ENCODE measurements around the gene NFATC1. TPM values are rescaled to one million over a fixed set of nuclear protein-coding genes. Genes with fewer than 3 reads are reported as not detected.

NFATC1 gene
- total and polyA plus RNA-seq, 2 donors: 5.4 to 23.8 TPM

DNA sequence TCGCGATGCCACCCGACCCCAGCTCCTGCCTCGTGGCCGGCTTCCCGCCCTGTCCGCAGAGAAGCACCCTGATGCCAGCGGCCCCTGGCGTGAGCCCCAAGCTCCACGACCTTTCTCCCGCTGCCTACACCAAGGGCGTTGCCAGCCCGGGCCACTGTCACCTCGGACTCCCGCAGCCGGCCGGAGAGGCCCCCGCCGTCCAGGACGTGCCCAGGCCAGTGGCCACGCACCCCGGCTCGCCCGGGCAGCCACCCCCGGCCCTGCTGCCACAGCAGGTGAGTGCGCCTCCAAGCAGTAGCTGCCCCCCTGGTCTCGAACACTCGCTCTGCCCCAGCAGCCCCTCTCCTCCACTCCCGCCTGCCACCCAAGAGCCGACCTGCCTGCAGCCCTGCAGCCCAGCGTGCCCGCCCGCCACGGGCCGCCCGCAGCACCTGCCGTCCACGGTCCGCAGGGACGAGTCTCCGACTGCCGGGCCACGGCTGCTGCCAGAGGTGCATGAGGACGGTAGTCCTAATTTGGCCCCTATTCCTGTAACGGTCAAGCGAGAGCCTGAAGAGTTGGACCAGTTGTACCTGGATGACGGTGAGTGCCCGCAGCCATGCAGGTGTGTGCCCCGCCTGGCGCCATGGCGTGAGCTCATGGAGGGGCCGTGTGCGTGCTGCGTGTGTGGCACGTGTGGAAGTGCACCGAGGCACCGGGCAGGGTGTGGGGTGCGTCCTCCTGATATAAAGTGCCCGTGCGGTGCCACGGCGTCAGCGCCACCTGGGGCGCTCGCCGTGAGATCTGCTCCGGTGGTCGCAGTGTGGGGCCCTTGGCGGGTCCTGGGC is 90.8 kb downstream of the NFATC1 start:
- H3K4me3 ChIP-seq (ENCODE audit: low read length in 2 of 2): no peak overlapping the region
- no peaks in the 10 kb centered on the region for H3K27me3 ChIP-seq (ENCODE audit: control insufficient read depth in 2 of 2, insufficient read depth in 1 of 2, low read length in 1 of 2)
- no peak for DNase-seq (ENCODE audit: low read depth in 6 of 9, low spot score in 9 of 9)
- H3K4me1 ChIP-seq (ENCODE audit: control insufficient read depth in 2 of 2, insufficient read depth in 2 of 2, low read length in 2 of 2): peaks cover 0 to 7% of the 10 kb centered on the region in 2 donors
- peaks cover 2 to 38% of the 10 kb centered on the region in 2 donors for H3K36me3 ChIP-seq (ENCODE audit: control insufficient read depth in 2 of 2, insufficient read depth in 2 of 2, low read length in 1 of 2)
- no peak overlapping the region for H3K27ac ChIP-seq (ENCODE audit: low read depth in 1 of 2, low read length in 1 of 2)
- WGBS: 97% methylated on average over 69 of the region's 69 CpGs
- no peaks in the 10 kb centered on the region for H3K9me3 ChIP-seq (ENCODE audit: control insufficient read depth in 2 of 2, insufficient read depth in 1 of 2, low read length in 1 of 2)

DNA sequence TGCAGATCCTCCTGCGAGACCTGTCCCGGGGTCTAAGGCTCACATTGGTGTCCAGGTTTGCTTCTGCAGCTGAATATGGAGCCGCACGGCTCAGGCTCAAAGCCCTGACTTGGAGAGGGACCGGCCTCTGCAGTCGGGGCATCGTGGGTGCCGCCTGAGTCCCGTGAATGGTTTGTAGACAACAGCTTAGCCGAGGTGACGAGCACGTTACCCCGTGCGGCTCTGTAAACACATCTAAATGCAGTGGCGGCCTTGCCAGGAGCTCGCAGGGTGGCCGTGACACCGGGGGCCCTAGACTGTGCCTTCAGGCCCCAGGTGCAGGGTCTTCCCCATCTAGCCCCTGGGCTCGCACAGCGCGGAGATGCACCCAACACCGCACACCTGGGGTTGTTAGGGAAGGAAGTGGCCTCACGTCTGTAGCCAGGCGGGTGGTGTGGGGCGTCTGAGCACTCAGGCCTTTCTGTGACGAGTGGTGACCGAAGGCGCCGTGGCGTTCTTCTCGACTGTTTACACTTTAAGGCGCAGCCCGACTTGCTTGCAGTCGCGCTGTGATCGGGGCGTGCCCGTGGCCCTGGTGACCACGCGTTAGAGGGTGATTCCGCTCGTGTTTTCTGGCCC is 91.6 kb downstream of the NFATC1 start:
- peaks cover 2 to 38% of the 10 kb centered on the region in 2 donors for H3K36me3 ChIP-seq (ENCODE audit: control insufficient read depth in 2 of 2, insufficient read depth in 2 of 2, low read length in 1 of 2)
- no peak overlapping the region for H3K27ac ChIP-seq (ENCODE audit: low read depth in 1 of 2, low read length in 1 of 2)
- H3K4me3 ChIP-seq (ENCODE audit: low read length in 2 of 2): no peak overlapping the region
- no peak for DNase-seq (ENCODE audit: low read depth in 6 of 9, low spot score in 9 of 9)
- H3K27me3 ChIP-seq (ENCODE audit: control insufficient read depth in 2 of 2, insufficient read depth in 1 of 2, low read length in 1 of 2): no peaks in the 10 kb centered on the region
- WGBS: 96% methylated on average over 42 of the region's 42 CpGs
- no peaks in the 10 kb centered on the region for H3K9me3 ChIP-seq (ENCODE audit: control insufficient read depth in 2 of 2, insufficient read depth in 1 of 2, low read length in 1 of 2)
- H3K4me1 ChIP-seq (ENCODE audit: control insufficient read depth in 2 of 2, insufficient read depth in 2 of 2, low read length in 2 of 2): peaks cover 0 to 7% of the 10 kb centered on the region in 2 donors

GRCh38 chr18:79487801-79488201 is 92.1 kb downstream of the NFATC1 start:
- no peak overlapping the region for H3K27ac ChIP-seq (ENCODE audit: low read depth in 1 of 2, low read length in 1 of 2)
- no peak overlapping the region for H3K4me3 ChIP-seq (ENCODE audit: low read length in 2 of 2)
- H3K4me1 ChIP-seq (ENCODE audit: control insufficient read depth in 2 of 2, insufficient read depth in 2 of 2, low read length in 2 of 2): peaks cover 0 to 7% of the 10 kb centered on the region in 2 donors
- peaks cover 2 to 38% of the 10 kb centered on the region in 2 donors for H3K36me3 ChIP-seq (ENCODE audit: control insufficient read depth in 2 of 2, insufficient read depth in 2 of 2, low read length in 1 of 2)
- WGBS: 97% methylated on average over 22 of the region's 22 CpGs
- H3K9me3 ChIP-seq (ENCODE audit: control insufficient read depth in 2 of 2, insufficient read depth in 1 of 2, low read length in 1 of 2): no peaks in the 10 kb centered on the region
- H3K27me3 ChIP-seq (ENCODE audit: control insufficient read depth in 2 of 2, insufficient read depth in 1 of 2, low read length in 1 of 2): no peaks in the 10 kb centered on the region
- DNase-seq (ENCODE audit: low read depth in 6 of 9, low spot score in 9 of 9): no peak

DNA sequence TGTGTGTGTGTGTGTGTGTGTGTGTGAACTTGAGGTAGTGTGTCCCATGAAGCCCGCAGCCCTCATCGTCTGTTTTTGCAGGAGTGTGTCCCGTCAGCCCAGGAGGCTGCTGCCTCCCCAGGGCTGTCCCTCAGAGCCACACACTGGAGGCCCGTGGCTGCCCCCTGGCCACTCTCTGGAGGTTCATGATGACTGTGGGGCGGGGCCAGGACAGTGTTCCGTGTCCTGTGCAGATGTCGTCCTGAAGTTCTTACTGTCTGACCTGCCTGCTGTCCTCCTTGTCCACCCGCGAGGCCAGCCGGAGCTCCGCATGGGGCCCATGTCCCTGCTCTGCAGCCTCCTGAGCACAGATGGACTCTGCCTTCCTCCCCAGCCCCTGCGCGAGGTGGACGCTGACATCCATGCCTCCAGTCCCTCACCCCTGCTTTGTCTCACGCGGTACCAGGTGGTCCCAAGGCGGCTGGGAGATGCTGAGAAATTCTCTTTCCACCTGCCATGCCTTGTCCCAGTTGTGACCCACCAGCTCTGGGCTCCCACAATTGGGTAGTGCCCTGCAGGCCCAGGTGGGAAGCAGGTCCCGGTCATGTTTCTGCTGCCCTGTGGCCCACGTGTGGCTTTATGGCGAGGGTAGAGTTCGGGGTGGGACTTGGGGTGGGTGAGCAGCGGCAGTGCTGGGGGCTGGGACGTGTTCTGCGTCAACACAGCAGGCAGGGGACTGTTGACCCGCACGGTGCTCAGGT is 92.8 kb downstream of the NFATC1 start:
- Histone ChIP-seq H3K9me3 (ENCODE audit: control insufficient read depth in 2 of 2, insufficient read depth in 1 of 2, low read length in 1 of 2) (peaks cover 0 to 6% of the 10 kb centered on the region in 2 donors), H3K27me3 (ENCODE audit: control insufficient read depth in 2 of 2, insufficient read depth in 1 of 2, low read length in 1 of 2) (no peaks in the 10 kb centered on the region), H3K27ac (ENCODE audit: low read depth in 1 of 2, low read length in 1 of 2) (no peak overlapping the region), H3K4me1 (ENCODE audit: control insufficient read depth in 2 of 2, insufficient read depth in 2 of 2, low read length in 2 of 2) (peaks cover 0 to 7% of the 10 kb centered on the region in 2 donors), H3K36me3 (ENCODE audit: control insufficient read depth in 2 of 2, insufficient read depth in 2 of 2, low read length in 1 of 2) (peaks cover 2 to 43% of the 10 kb centered on the region in 2 donors), H3K4me3 (ENCODE audit: low read length in 2 of 2) (no peak overlapping the region)
- no peak for DNase-seq (ENCODE audit: low read depth in 6 of 9, low spot score in 9 of 9)
- WGBS: 95% methylated on average over 26 of the region's 26 CpGs

DNA sequence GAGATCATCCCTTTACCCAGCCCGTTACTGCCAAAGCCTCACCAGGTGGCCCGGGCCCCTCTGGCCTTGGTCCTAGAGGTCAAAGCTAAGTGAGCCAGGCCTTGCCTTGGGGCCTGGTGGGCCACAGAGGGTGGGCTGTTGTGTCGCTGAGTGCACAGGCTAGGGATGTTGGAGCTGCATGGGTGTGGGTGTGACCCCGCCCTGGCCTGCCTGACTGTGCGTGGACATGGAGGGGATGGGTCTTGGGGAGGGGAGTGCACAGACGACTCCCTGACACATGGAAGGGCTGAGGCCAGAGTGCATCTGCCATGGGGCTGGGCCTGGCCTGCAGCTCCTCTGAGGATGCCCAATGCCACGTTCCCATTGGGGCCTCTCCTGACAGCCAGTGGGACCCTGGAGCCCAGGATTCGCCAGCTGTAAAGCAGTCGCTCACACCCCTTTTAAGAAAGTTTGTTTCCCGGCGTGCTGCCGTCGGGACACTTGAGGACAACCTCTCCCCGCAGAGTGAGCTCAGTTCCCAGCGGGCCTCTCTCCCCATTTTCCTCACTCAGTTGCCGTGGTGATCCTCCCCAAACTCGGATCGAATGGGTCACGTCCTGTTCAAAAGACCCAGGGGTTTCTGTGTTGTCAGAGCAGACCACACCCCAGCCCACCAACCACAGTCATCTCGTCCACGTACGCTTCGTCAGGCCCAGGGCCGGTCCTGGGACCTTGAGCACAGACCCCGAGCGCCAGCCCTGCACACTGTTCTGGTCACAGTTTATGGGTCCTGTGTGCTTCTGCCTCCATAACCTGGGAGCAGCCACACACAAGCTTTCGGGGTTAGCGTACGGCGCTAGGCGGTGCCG is 93.5 kb downstream of the NFATC1 start:
- Histone ChIP-seq H3K4me1 (ENCODE audit: control insufficient read depth in 2 of 2, insufficient read depth in 2 of 2, low read length in 2 of 2) (peaks cover 0 to 7% of the 10 kb centered on the region in 2 donors), H3K27ac (ENCODE audit: low read depth in 1 of 2, low read length in 1 of 2) (no peak overlapping the region), H3K9me3 (ENCODE audit: control insufficient read depth in 2 of 2, insufficient read depth in 1 of 2, low read length in 1 of 2) (peaks cover 0 to 12% of the 10 kb centered on the region in 2 donors), H3K36me3 (ENCODE audit: control insufficient read depth in 2 of 2, insufficient read depth in 2 of 2, low read length in 1 of 2) (peaks cover 2 to 50% of the 10 kb centered on the region in 2 donors), H3K27me3 (ENCODE audit: control insufficient read depth in 2 of 2, insufficient read depth in 1 of 2, low read length in 1 of 2) (no peaks in the 10 kb centered on the region), H3K4me3 (ENCODE audit: low read length in 2 of 2) (no peak overlapping the region)
- no peak for DNase-seq (ENCODE audit: low read depth in 6 of 9, low spot score in 9 of 9)
- WGBS: 97% methylated on average over 32 of the region's 32 CpGs

DNA sequence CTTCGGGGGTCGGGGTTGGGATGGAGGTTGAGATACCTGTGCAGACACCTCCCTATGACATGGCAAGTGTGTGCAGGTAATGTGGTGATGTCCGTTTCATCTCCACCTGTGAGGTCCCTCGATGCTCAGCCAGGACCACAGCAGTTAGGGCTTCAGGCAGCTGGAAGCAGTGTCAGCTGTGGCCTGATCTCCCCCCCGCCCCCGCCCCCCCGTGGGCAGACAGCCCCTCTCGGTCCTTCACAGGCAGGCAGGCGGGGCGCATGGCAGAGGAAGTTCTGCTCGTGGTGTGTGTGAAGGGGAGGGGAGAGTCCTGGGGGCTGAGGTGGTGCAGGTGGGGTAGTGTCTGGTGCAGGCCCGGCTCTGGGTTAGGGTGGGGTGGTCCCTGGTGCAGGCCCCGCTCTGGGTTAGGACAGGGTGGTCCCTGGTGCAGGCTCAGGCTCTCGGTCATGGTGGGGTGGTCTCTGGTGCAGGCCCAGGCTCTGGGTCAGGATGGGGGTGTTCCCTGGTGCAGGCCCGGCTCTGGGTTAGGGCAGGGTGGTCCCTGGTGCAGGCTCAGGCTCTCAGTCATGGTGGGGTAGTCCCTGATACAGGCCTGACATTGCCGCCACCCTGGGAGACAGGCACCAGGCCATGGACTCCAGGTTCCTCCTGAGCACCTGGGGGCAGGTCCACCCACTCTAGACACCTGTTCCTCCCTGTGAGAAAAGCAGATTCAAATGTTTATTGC is 94.3 kb downstream of the NFATC1 start:
- WGBS: 46% methylated on average over 16 of the region's 16 CpGs
- peaks cover 2 to 47% of the 10 kb centered on the region in 2 donors for H3K36me3 ChIP-seq (ENCODE audit: control insufficient read depth in 2 of 2, insufficient read depth in 2 of 2, low read length in 1 of 2)
- no peaks in the 10 kb centered on the region for H3K27me3 ChIP-seq (ENCODE audit: control insufficient read depth in 2 of 2, insufficient read depth in 1 of 2, low read length in 1 of 2)
- no peak overlapping the region for H3K4me3 ChIP-seq (ENCODE audit: low read length in 2 of 2)
- no peak for DNase-seq (ENCODE audit: low read depth in 6 of 9, low spot score in 9 of 9)
- no peak overlapping the region for H3K27ac ChIP-seq (ENCODE audit: low read depth in 1 of 2, low read length in 1 of 2)
- peaks cover 0 to 17% of the 10 kb centered on the region in 2 donors for H3K9me3 ChIP-seq (ENCODE audit: control insufficient read depth in 2 of 2, insufficient read depth in 1 of 2, low read length in 1 of 2)
- H3K4me1 ChIP-seq (ENCODE audit: control insufficient read depth in 2 of 2, insufficient read depth in 2 of 2, low read length in 2 of 2): peaks cover 0 to 5% of the 10 kb centered on the region in 2 donors

DNA sequence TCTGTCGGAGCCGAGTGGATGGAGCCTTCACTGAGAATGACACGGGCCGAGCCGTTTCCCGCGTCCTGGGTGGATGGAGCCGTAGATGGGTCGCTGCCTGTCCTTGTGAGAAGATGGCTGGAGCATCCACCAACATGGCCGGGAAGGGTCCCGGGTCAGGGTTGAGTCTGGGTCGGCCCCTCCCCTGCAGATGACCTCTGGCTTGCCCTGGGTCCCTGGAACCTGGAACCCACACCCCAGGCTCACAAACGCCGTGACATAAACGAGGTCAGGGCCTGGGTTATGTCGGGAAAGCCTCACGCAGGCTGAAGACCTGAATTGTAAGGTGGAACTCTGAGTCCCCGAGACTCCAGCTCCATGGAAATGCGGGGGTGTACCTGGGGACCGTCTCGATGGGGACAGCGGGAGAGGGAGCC is 94.9 kb downstream of the NFATC1 start:
- H3K4me3 ChIP-seq (ENCODE audit: low read length in 2 of 2): no peak overlapping the region
- 88% methylated on average over 22 of the region's 22 CpGs for WGBS
- peaks cover 0 to 4% of the 10 kb centered on the region in 2 donors for H3K4me1 ChIP-seq (ENCODE audit: control insufficient read depth in 2 of 2, insufficient read depth in 2 of 2, low read length in 2 of 2)
- H3K9me3 ChIP-seq (ENCODE audit: control insufficient read depth in 2 of 2, insufficient read depth in 1 of 2, low read length in 1 of 2): peaks cover 0 to 18% of the 10 kb centered on the region in 2 donors
- no peak overlapping the region for H3K27ac ChIP-seq (ENCODE audit: low read depth in 1 of 2, low read length in 1 of 2)
- no peak for DNase-seq (ENCODE audit: low read depth in 6 of 9, low spot score in 9 of 9)
- H3K27me3 ChIP-seq (ENCODE audit: control insufficient read depth in 2 of 2, insufficient read depth in 1 of 2, low read length in 1 of 2): no peaks in the 10 kb centered on the region
- H3K36me3 ChIP-seq (ENCODE audit: control insufficient read depth in 2 of 2, insufficient read depth in 2 of 2, low read length in 1 of 2): peaks cover 2 to 48% of the 10 kb centered on the region in 2 donors

DNA sequence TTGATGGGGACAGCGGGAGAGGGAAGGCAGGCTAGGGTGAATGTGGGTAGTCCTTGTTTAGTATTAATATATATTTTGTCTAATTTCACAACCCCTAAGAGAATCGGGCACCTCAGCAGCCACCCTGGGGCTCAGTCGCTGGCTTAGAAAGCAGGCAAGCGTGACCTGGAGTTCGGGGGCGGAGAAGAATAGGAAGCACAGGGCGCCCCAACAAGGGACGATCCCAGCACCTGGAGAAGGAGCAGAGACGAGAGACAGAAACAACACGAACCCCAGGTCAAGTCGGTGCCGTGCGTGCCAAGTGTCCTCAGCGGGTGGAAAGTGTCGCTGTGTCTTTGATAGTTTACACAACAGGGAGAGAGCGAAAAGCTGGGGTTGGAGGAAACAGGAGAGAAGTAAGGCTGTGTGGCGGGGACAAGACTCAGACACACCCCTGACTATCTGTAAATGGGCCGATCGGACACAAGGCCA is 95.4 kb downstream of the NFATC1 start:
- Histone ChIP-seq H3K27me3 (ENCODE audit: control insufficient read depth in 2 of 2, insufficient read depth in 1 of 2, low read length in 1 of 2) (no peaks in the 10 kb centered on the region), H3K36me3 (ENCODE audit: control insufficient read depth in 2 of 2, insufficient read depth in 2 of 2, low read length in 1 of 2) (peaks cover 2 to 50% of the 10 kb centered on the region in 2 donors), H3K9me3 (ENCODE audit: control insufficient read depth in 2 of 2, insufficient read depth in 1 of 2, low read length in 1 of 2) (peaks cover 0 to 18% of the 10 kb centered on the region in 2 donors), H3K27ac (ENCODE audit: low read depth in 1 of 2, low read length in 1 of 2) (no peak overlapping the region), H3K4me3 (ENCODE audit: low read length in 2 of 2) (no peak overlapping the region), H3K4me1 (ENCODE audit: control insufficient read depth in 2 of 2, insufficient read depth in 2 of 2, low read length in 2 of 2) (peaks cover 0 to 4% of the 10 kb centered on the region in 2 donors)
- WGBS: 91% methylated on average over 19 of the region's 19 CpGs
- no peak for DNase-seq (ENCODE audit: low read depth in 6 of 9, low spot score in 9 of 9)
